ENCODE data around the gene C1QL4. TPM values are rescaled to one million over a fixed set of nuclear protein-coding genes. Genes with fewer than 3 reads are reported as not detected.
"Not testable (repeated sequence)": the region's sequence is repeated elsewhere in the genome, so short reads cannot be mapped to it uniquely, and the experiment has no call there.

Gene C1QL4
- not detected for total RNA-seq (2013)
- not detected for polyA plus RNA-seq
- 0.14 TPM in 1 of 2 replicates, not detected in the other for polyA minus RNA-seq
- 0 to 0.45 (median 0.07) reads per million in 11 experiments for total RNA-seq

DNA sequence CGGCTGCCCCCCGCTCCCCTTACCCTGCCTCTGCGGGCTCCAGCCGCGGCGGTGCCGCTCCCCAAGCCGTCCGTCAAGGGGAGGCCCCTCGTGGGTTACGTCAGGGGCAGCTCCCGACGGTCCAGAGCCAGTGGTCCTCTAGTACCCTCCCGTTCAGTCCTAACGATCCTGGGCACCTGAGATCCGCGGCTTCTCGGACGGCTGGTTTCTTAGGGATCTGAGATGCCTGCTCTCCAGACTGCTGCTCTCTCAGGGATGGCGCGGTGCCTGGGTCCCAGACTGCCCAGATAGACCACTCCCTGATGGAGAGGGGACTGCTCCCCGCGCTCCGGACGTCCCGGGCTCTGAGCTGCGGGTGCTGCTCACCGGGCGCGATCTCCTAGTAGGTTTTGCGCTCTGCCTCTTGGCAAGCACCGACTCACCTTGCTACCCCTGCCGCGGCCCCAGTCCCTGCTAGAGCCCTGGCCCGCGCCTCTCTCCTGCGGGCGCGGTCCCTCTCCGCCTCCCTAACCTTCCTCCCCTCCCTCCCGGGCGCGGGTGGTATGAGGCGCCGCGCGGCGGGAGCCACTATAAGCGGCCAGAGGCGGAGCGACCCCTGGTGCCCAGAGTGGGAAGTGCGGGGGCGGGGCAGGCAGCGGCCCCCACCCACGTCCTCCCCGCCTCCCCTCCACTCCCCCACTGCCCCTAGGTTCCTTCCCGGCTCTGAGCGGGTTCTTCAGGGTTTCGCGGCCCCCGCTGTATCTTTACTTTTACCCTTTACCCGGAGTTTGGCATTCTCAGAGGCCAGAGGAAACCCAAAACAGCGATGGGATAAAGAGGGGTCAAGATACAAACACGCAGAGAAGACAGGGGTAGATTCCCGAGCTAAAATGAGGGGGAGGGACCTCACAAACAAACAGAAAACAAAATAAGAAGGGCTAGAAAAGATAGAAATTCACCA lies at the start of gene C1QL4:
TSS of gene C1QL4 (minus strand) at position 544 of the 940 bp plus-strand sequence. CDS start 711 bp downstream, outside the sequence.
- DNase-seq, result peak; percentile 69 to 75 (median 73)
- 4% methylated on average over 54 of the region's 65 CpGs for WGBS (ENCODE audit: insufficient coverage)
- Histone ChIP-seq H3K9ac (ENCODE audit: insufficient read depth, low read length, poor library complexity, severe bottlenecking) (no peak within 1 kb of the TSS), H4K20me1 (ENCODE audit: insufficient read depth, low read length) (no peaks in the 10 kb centered on the region), H3K27me3 (ENCODE audit: control insufficient read depth in 2 of 2, insufficient read depth in 2 of 2, low read length in 2 of 2) (peaks cover 82 to 99% of the 10 kb centered on the region in 2 donors), H3K79me2 (ENCODE audit: insufficient read depth, low read length) (no peaks in the 10 kb centered on the region), H3K4me1 (ENCODE audit: control insufficient read depth in 1 of 2, insufficient read depth in 2 of 2, low read length in 2 of 2) (peaks cover 13 to 24% of the 10 kb centered on the region in 2 donors), H3K4me2 (replicated peaks; ENCODE audit: extremely low read depth, low read length, poor library complexity, severe bottlenecking) (peak within 1 kb of the TSS; percentile 79), H3K36me3 (replicated peaks in 1 of 2; ENCODE audit: control insufficient read depth in 1 of 2, insufficient read depth in 2 of 2, low read length in 2 of 2) (no peaks in the 10 kb centered on the region), H3K27ac (ENCODE audit: low read depth in 1 of 2, low read length in 2 of 2) (no peak within 1 kb of the TSS), H3K4me3 (replicated peaks in 1 of 3; ENCODE audit: low read depth in 2 of 3, low read length in 3 of 3) (peak within 1 kb of the TSS; percentile 5 to 69 (median 24)), H2AFZ (ENCODE audit: insufficient read depth, low read depth, low read length, poor library complexity, severe bottlenecking) (peak within 1 kb of the TSS; percentile 65), H3K9me3 (replicated peaks in 1 of 2; ENCODE audit: control insufficient read depth in 1 of 2, insufficient read depth in 1 of 2, low read length in 2 of 2) (peaks cover 0 to 28% of the 10 kb centered on the region in 2 donors)
- no peak within 1 kb of the TSS for H3K27ac Mint-ChIP-seq
- TF ChIP-seq, protein P1, sequence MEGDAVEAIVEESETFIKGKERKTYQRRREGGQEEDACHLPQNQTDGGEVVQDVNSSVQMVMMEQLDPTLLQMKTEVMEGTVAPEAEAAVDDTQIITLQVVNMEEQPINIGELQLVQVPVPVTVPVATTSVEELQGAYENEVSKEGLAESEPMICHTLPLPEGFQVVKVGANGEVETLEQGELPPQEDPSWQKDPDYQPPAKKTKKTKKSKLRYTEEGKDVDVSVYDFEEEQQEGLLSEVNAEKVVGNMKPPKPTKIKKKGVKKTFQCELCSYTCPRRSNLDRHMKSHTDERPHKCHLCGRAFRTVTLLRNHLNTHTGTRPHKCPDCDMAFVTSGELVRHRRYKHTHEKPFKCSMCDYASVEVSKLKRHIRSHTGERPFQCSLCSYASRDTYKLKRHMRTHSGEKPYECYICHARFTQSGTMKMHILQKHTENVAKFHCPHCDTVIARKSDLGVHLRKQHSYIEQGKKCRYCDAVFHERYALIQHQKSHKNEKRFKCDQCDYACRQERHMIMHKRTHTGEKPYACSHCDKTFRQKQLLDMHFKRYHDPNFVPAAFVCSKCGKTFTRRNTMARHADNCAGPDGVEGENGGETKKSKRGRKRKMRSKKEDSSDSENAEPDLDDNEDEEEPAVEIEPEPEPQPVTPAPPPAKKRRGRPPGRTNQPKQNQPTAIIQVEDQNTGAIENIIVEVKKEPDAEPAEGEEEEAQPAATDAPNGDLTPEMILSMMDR (IDR thresholded peaks at IDR 0.05), result peak; percentile 99
- H3K9me3 Mint-ChIP-seq, result peaks cover 0 to 27% (median 11%) of the 10 kb centered on the region in 7 donors
- peaks cover 12 to 15% of the 10 kb centered on the region in 2 donors for H3K36me3 Mint-ChIP-seq
- H3K4me1 Mint-ChIP-seq, result peaks cover 34% of the 10 kb centered on the region
- intact Hi-C loops (cut with micrococcal nuclease), result loop anchor here in 1 of 2 donors (1.0 kb wide), 1 partner anchor 49 kb away; no protein-coding TSS in a partner anchor
- peak within 1 kb of the TSS; percentile 62 to 88 for H3K4me3 Mint-ChIP-seq
- peaks cover 95 to 100% (median 96%) of the 10 kb centered on the region in 3 donors for H3K27me3 Mint-ChIP-seq (ENCODE audit: low read depth in 3 of 3)

DNA sequence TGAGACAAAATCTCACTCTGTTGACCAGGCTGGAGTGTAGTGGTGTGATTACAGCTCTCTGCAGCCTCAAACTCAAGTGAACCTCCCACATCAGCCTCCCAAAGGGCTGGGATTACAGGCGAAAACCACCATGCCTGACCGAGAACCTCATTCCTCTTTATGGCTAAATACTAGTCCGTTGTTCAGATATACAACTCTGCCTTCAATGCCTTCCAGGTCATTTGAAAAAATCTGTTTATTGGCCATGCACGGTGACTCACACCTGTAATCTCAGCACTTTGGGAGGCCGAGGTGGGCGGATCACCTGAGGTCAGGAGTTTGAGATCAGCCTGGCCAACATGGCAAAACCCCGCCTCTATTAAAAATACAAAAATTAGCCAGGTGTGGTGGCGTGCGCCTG lies 43.2 kb upstream of the C1QL4 start:
- H3K9me3 ChIP-seq (replicated peaks in 1 of 2; ENCODE audit: control insufficient read depth in 1 of 2, insufficient read depth in 1 of 2, low read length in 2 of 2); DNase-seq; H3K36me3 Mint-ChIP-seq; H3K4me2 ChIP-seq (replicated peaks; ENCODE audit: extremely low read depth, low read length, poor library complexity, severe bottlenecking); intact Hi-C loops (cut with micrococcal nuclease); H4K20me1 ChIP-seq (ENCODE audit: insufficient read depth, low read length); H3K4me3 Mint-ChIP-seq; H3K9me3 Mint-ChIP-seq; H3K27ac Mint-ChIP-seq; H3K4me3 ChIP-seq (replicated peaks in 1 of 3; ENCODE audit: low read depth in 2 of 3, low read length in 3 of 3); H2AFZ ChIP-seq (ENCODE audit: insufficient read depth, low read depth, low read length, poor library complexity, severe bottlenecking); H3K27me3 ChIP-seq (ENCODE audit: control insufficient read depth in 2 of 2, insufficient read depth in 2 of 2, low read length in 2 of 2); H3K27me3 Mint-ChIP-seq (ENCODE audit: low read depth in 3 of 3); H3K9ac ChIP-seq (ENCODE audit: insufficient read depth, low read length, poor library complexity, severe bottlenecking); H3K4me1 ChIP-seq (ENCODE audit: control insufficient read depth in 1 of 2, insufficient read depth in 2 of 2, low read length in 2 of 2); H3K79me2 ChIP-seq (ENCODE audit: insufficient read depth, low read length); H3K27ac ChIP-seq (ENCODE audit: low read depth in 1 of 2, low read length in 2 of 2); H3K4me1 Mint-ChIP-seq; H3K36me3 ChIP-seq (replicated peaks in 1 of 2; ENCODE audit: control insufficient read depth in 1 of 2, insufficient read depth in 2 of 2, low read length in 2 of 2): not testable (repeated sequence)
- 98% methylated on average over 5 of the region's 9 CpGs for WGBS (ENCODE audit: insufficient coverage)

All from CD14-positive monocyte (primary cell).